SK-N-MC (cell line): ENCODE measurements around the gene SLC47A2.

Experiments used
- DNase-seq: peaks from one replicate; pipeline ENCODE4 v3.0.0-alpha.2; 2011; ENCODE audit warnings: low read depth, low spot score
- H3K27ac ChIP-seq: fragments of 200-600 bp; sonication (generic); 2 replicates; pipeline ENCODE4 v1.5.1; 2016; ENCODE audit warnings: mixed run types
- H3K36me3 ChIP-seq: fragments of 200-600 bp; sonication (generic); 2 replicates; pipeline ENCODE4 v1.6.1; 2017; ENCODE audit warnings: antibody characterized with exemption, low read length, mixed read lengths; ENCODE audit not compliant: insufficient read depth
- H3K4me3 ChIP-seq: fragments of 200-600 bp; sonication (generic); 2 replicates; pipeline ENCODE4 v1.5.1; 2016
- H3K9ac ChIP-seq: fragments of 200-600 bp; sonication (generic); 2 replicates; pipeline ENCODE4 v1.8.0; 2017; ENCODE audit warnings: mixed run types, mixed read lengths; ENCODE audit not compliant: insufficient read length
- H3K9me3 ChIP-seq: fragments of 200-600 bp; sonication (generic); 2 replicates; pipeline ENCODE4 v1.6.1; 2017; ENCODE audit warnings: low read depth, mild to moderate bottlenecking, antibody characterized with exemption, low read length, moderate library complexity, mixed read lengths
- EZH2 ChIP-seq: fragments of 200-600 bp; sonication (generic); IDR thresholded peaks from one replicate; pipeline ENCODE4 v1.6.1; 2017; ENCODE audit warnings: antibody characterized with exemption
- FOXP2 ChIP-seq: optimal IDR thresholded peaks from 2 replicates; pipeline ENCODE3; 2011; ENCODE audit warnings: mild to moderate bottlenecking, moderate library complexity; ENCODE audit not compliant: insufficient read depth; ENCODE audit errors: extremely low read length, control extremely low read depth
- POLR2AphosphoS5 ChIP-seq: IDR thresholded peaks from 2 replicates; pipeline ENCODE4 v1.6.1; 2012; ENCODE audit warnings: mild to moderate bottlenecking, low read depth, low read length, borderline replicate concordance

The SLC47A2 gene

DNA sequence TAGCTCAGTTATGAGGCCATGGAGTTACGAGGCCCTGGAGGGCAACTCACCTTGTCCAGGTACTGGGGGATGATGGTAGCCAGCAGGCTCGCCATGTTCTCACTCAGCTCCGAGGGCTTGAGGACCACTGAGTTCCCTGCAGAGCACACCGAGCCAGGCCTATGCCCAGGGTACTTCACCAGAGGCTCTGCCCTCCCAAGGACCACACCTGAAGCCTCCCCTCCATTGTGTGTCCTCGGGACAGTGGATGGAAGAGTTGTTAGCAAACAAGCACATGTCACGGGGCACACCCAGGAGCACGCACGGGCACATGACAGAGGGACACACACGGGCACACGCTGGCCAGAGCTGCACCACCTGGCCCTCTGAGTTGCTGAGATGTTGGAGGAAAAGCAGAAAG lies 26.1 kb upstream of the SLC47A2 start:
- no peak overlapping the region for H3K27ac ChIP-seq
- H3K36me3 ChIP-seq: no peaks in the 10 kb centered on the region
- DNase-seq: no peak
- H3K9me3 ChIP-seq: no peaks in the 10 kb centered on the region
- TF ChIP-seq POLR2AphosphoS5: no peak
- no peak for TF ChIP-seq FOXP2
- TF ChIP-seq EZH2: no peak
- H3K9ac ChIP-seq: no peak overlapping the region
- no peak overlapping the region for H3K4me3 ChIP-seq

DNA sequence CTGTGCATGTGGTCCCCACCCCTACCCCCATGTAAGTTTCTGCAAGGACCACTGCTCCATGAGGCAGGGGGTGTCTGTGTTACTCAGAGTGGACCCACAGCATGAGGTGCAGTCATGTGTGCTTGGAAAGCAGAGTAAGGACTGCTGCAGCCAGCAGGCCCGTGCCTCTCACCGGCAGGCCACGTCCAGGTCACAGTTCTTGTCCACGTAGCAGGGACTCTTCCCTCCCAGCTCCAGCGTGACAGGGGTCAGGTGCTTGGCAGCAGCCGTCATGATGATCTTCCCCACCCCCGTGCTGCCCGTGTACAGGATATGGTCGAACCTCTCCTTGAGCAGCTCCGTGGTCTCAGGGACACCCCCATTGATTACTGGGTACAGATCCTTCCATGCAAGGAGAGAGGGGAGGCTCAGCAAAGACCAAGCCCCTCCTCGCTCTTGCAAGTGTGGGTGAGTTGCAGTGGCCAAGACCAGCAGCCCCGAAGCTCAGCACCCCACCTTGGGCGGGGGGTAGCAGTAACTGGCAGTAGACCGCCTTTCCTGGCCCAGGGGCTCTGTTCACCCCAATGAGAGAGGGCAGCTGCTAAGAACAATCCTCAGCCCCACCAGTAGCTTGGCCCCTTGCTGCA lies 25.6 kb upstream of the SLC47A2 start:
- Histone ChIP-seq H3K9ac (no peak overlapping the region), H3K27ac (no peak overlapping the region), H3K36me3 (no peaks in the 10 kb centered on the region), H3K4me3 (no peak overlapping the region), H3K9me3 (no peaks in the 10 kb centered on the region)
- TF ChIP-seq EZH2: no peak
- TF ChIP-seq FOXP2: no peak
- no peak for TF ChIP-seq POLR2AphosphoS5
- DNase-seq: no peak

DNA sequence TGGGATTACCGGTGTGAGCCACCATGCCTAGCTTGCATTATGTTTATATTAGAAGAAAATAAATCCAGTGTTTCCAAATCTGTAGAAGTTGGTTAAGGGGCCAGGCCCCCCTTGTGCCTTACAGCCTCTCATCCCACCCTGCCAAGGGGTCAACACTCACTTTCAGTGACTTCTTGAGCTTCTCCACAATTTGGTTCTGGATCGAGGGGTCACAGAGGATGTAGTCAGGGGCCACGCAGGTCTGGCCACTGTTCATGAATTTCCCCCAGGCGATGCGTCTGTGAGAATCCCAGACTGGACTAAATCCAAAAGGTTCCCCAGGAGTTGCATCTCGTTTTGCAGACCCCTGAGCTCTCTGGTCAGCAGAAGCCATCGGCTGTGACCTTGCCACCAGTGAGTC lies 24.5 kb upstream of the SLC47A2 start:
- no peak overlapping the region for H3K4me3 ChIP-seq
- DNase-seq: no peak
- no peaks in the 10 kb centered on the region for H3K9me3 ChIP-seq
- H3K9ac ChIP-seq: no peak overlapping the region
- H3K36me3 ChIP-seq: no peaks in the 10 kb centered on the region
- TF ChIP-seq POLR2AphosphoS5: no peak
- TF ChIP-seq FOXP2: no peak
- no peak for TF ChIP-seq EZH2
- no peak overlapping the region for H3K27ac ChIP-seq

DNA sequence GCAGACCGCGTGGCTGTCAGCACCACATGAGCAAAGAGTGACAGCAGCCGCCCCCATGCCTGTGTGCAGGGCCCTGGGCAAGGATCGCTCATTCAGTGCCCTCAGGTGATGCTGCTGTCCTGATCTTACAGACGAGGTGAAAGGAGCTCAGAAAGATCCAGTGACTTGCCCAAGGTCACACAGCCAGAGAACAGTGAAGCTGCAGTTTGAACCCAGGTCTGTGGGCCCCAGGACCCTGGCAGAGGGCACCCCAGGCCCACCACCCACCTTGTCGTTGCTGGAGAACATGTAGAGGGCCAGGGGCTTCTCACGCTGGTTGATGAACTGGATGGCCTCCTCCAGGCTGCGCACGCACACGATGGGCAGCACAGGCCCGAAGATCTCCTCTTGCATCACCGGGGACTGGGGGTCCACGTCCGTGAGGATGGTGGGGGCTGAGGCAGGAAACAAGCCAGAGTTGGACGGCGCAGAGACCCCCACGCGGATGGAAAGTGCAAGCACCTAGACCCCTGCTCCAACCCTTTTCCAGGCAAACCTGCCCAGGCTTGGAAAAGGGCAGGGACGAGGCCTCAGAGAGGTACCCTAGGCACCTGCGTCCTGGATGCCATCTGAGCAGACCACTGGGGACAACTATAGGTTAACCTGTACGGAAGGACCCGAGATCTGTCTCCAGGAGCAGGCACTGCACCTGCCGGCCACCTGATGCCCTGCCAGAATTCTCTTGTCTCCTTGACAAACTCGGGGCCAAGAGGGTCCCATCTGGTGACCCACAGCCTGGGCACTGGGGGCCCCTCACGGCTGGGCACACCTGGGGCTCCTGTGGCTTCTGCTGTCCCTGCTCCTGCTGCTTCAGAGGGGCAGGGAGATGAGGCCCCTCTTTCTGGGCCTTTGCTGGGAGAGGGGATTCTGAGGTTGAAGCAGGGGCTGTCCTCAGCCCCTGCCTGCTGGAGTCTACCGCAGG lies 23.1 kb upstream of the SLC47A2 start:
- no peak for TF ChIP-seq EZH2
- TF ChIP-seq POLR2AphosphoS5: no peak
- no peak for TF ChIP-seq FOXP2
- no peak overlapping the region for H3K27ac ChIP-seq
- H3K9me3 ChIP-seq: no peaks in the 10 kb centered on the region
- no peak overlapping the region for H3K4me3 ChIP-seq
- H3K9ac ChIP-seq: no peak overlapping the region
- no peaks in the 10 kb centered on the region for H3K36me3 ChIP-seq
- no peak for DNase-seq

DNA sequence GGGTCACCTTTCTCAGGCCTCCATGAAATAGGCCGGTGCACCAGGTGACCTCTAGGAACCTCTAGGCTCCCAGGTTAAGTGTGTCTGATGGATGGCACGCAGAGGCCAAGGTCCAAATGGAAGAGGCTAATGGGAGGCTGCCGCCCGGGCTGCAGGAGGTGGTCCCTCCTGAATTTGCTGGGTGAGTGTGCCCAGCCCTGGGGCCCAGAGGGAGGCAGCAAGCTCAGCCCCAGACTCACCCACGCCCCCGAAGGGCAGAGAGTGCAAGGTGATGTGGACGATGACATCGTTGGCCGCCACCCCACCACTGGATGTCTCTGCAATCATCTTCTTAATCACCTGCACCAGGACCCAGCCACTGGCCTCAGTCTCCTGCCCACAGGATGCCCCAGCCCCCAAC lies 22.4 kb upstream of the SLC47A2 start:
- no peak for DNase-seq
- TF ChIP-seq POLR2AphosphoS5: no peak
- TF ChIP-seq EZH2: no peak
- TF ChIP-seq FOXP2: no peak

DNA sequence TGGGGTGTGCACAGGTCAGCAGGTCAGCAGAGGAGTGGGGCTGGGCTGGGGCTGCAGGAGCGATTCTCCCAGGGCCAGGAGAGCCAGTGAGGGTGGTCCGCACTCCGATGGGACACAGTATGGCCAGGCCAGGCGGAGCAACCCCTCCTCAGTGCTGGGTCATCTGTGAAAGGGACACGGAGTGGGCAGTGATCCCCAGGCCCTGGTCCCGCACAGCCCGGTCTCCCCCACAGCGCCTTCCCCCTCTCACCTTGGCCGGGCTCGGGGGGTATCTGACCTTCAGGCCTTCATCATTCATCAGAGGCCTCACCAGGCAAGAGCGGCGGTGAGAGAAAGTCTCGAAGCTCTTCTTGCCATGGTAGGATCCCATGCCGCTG lies 21.7 kb upstream of the SLC47A2 start:
- H3K4me3 ChIP-seq: no peak overlapping the region
- no peak overlapping the region for H3K27ac ChIP-seq
- H3K9ac ChIP-seq: no peak overlapping the region
- no peak for DNase-seq
- H3K9me3 ChIP-seq: no peaks in the 10 kb centered on the region
- TF ChIP-seq POLR2AphosphoS5: no peak
- TF ChIP-seq EZH2: no peak
- no peak for TF ChIP-seq FOXP2
- no peaks in the 10 kb centered on the region for H3K36me3 ChIP-seq

More for the DNA sequence above, 22.4 kb upstream of the SLC47A2 start:
- no peaks in the 10 kb centered on the region for H3K36me3 ChIP-seq
- no peak overlapping the region for H3K9ac ChIP-seq
- H3K27ac ChIP-seq: no peak overlapping the region
- no peaks in the 10 kb centered on the region for H3K9me3 ChIP-seq
- no peak overlapping the region for H3K4me3 ChIP-seq

DNA sequence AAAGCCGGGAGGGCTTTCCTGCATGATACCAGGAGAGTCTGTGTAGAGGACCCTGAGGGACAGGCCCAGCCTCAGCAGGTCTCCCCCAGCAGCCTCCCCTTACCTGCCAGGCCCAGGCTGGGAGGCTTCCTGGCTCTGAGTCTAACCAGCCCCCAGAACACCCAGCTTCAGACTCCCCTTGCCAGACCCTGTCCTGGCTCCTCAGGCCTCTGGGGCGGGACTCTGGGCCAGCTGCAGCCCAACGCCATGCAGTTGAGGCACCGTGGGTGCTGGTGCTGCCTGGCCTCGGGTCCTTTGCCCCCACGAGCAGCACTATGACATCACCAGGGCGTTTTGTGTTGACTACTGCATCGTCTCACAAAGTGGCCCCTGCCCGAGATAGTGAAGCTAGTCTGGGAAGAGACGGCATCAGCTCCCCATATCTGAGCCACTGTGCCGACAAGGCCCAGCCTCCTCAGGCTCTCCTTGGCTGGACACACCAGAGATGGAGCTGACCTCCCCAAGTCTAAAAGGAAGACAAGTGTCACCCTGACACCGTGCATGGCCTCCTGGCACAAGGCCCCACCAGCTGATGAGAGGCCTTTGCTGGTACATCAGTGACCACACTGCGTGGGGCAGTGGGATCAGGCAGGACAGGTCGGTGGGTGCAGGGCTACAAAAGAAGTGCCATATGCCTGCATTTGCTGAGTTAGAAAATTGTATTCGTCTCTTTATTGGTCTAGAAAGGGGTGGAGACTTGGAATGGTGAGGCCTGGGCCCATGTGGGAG lies 21.1 kb upstream of the SLC47A2 start:
- Histone ChIP-seq H3K9ac (no peak overlapping the region), H3K4me3 (no peak overlapping the region), H3K27ac (no peak overlapping the region), H3K9me3 (no peaks in the 10 kb centered on the region), H3K36me3 (no peaks in the 10 kb centered on the region)
- TF ChIP-seq FOXP2 (no peak), POLR2AphosphoS5 (no peak), EZH2 (no peak)
- no peak for DNase-seq

DNA sequence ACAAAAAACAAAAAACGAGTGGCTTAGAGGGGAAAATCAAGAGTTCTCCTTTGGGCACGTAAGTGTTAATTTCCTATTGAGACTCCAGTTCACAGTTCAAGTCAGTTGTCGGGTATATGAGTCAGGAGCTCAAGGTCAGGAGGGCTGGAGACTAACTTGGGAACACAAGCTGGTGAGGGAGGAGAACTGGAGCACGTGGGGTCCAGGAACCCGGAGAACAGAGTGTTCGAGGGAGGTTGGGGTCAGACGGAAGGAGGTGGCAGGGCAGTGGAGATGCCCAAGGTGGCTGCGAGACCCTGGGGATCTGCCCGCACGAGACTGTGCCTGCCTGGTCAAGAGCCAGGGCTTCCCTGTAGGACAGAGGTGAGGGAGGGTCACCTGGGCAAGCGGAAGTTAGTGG lies 19.7 kb upstream of the SLC47A2 start:
- no peaks in the 10 kb centered on the region for H3K36me3 ChIP-seq
- no peak overlapping the region for H3K27ac ChIP-seq
- TF ChIP-seq FOXP2: no peak
- TF ChIP-seq POLR2AphosphoS5: no peak
- TF ChIP-seq EZH2: no peak
- H3K4me3 ChIP-seq: no peak overlapping the region
- H3K9ac ChIP-seq: no peak overlapping the region
- H3K9me3 ChIP-seq: no peaks in the 10 kb centered on the region
- no peak for DNase-seq
